Activated CD4-positive, alpha-beta T cell treated with anti-CD3 and anti-CD28 coated beads, Interleukin-2, Interleukin-4, amounts not matched to agents 100 ng/mL and 50 ng/mL, durations not matched to agents 16 hours and 8 hours (primary cell): ENCODE results near the gene LRRC47.

Experiments
- DNase-seq: peaks from one replicate; pipeline ENCODE4 v3.0.0-alpha.2; 2020; ENCODE audit warnings: low spot score

Gene LRRC47

DNA sequence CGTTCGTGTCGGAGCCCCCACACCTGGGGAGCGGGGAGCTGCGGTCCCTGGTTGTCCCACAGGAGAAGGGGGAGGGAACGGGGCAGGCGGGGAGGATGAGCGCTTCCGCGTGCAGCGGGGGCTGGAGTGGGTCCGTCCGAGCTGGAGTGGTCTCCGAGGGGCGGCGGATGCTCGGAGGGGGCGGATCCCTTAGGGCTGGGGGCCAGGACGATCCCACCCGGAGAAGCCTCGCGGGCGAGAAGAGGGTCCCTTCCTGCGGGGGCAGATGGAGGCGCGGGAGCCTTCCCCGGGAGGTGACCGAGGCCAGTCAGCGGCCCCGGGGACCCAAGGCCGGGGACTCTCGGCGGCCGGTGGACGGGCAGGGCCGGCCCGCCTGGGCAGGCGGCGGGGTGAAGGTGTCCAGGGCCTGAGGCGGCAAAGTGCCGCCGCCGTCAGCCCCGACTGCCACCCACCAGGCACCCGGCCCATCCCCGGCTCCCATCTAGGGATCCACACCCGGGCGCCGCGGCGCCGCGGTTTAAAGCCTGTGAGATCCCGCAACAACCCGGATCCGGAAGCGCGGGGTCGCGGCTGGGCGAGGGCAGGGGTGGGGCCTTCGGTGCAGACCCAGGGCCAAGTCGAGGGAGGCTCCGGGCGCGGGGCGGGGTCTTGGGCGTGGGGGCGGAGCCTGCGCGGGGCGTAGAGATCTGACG is 49.3 kb downstream of the LRRC47 start:
- DNase-seq, result peak; percentile 89

DNA sequence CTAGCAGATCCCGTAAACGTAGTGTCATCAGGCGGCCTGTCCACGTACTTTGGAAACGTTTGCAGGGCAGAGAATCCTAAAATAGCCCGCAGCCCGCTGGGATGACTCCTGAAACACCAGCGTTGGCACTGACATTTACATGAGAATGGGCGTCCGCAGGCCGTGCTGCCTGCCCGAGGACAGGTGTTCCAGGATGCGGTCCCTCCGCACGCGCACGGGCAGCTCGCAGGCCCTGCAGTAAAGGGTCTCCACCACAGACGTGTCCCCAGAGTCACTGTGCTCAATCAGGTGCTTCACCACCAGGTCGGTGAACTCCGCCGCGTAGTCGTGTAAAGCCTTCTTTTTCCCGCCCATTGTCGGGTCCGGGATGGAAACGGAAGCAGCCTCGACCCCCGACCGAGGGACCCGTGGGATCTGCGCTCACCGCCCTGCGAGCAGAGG is 49.9 kb downstream of the LRRC47 start:
- DNase-seq, result no peak

DNA sequence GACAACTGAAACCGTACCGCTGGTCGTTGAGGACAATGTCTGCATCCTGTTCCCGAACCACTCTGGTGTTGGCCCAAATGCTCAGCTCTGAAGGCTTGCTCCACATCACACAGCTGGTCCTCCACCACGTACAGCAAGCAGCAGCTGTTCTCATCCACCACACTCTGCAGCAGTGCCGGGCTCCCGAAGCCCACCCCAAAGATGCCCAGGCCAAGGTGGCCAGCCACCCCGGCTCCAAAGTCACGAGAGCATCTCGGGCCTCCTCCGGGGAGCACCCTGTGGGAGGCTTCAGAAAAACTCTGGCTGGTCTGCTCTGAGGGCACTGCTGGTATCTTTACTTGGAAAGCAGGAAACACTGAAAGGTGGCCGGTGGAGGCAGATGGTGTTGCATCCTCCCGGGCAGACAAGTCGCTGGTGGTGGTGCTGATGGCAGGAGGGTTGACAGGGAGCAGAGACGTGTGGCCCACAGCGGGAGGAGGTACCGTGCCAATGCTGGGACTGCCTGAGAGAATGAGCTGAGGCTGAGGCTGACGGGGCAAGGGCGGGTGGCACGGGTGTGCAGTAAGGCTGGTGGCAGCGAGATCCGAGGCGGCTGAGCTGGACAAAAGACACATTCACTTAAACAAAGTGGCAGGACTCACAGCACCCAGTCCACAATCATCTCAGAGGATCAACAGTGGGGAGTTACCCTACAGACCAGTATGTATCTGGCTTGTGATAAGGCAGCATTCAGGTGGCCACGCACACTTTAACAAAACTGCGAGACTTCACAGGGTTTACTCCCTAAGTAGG is 50.5 kb downstream of the LRRC47 start:
- no peak for DNase-seq

DNA sequence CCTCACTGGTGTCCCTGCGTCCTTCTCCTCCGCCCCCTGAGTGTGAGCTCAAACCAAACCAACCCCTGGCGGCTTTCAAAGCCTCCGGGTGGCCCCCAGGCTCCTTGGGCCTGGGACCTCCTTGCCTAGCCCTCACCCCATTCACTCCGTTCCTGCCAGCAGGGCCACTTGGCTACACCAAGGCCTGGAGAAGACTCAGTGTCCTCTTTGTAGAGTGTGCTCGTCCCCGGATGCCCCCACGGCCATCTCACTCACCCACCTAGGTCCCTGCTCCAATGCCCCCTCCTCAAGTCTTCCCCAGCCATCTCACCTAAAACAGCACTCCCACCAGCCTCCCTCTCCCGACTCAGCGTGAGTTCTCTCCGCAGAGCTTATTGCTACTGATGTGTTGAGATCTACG is 51.2 kb downstream of the LRRC47 start:
- DNase-seq, result no peak

DNA sequence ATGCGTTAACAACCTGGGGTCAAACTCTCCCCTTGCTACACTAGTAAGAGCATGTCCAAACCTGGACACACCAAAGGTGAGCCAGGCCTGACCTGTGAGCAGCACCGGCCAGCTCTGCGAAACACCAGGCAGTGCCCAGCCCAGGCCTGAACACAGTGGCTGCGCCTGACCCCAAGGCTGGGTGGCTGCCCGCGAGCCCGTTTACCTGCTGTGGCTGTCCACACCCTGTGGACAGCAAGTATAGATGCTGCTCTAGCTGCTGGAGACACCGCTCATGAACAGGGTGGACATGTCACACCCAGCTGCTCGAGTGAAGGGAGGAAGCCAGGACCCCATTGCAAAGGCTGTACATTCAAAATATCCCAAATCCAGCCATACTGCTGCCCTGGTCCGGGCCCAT is 51.7 kb downstream of the LRRC47 start:
- no peak for DNase-seq

DNA sequence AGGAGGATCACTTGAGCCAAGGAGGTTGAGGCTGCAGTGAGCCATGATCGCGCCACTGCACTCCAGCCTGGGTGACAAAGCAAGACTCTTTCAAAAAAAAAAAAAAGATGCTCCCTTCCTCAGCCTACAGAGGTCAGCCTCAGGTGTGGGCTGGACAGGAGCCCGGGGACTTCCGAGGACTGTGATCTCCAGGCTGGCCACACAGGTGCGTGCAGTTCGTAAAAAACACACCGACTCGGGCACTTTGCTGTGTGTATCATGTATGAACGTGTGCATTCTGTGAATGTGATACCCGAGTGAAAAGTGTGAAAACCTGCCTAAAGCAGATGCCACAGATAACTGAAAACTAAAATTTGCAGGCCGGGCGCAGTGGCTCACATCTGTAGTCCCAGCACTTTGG is 52.5 kb downstream of the LRRC47 start:
- no peak for DNase-seq

DNA sequence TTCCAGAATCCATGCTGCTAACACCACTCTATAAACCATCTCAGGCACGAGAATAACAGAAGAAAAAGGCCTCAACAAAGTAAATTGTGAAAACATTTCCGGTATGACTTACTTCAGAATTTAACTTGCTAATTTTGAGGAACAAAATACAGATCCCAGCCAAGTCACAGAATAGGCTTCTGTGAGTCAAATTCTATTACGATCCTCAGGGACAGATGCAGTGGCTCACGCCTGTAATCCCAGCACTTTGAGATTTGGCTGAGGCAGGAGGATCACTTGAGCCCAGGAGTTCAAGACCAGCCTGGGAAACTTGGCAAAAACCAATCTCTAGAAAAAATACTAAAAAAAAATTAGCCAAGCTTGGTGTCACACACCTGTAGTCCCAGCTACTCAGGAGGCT is 52.9 kb downstream of the LRRC47 start:
- no peak for DNase-seq

DNA sequence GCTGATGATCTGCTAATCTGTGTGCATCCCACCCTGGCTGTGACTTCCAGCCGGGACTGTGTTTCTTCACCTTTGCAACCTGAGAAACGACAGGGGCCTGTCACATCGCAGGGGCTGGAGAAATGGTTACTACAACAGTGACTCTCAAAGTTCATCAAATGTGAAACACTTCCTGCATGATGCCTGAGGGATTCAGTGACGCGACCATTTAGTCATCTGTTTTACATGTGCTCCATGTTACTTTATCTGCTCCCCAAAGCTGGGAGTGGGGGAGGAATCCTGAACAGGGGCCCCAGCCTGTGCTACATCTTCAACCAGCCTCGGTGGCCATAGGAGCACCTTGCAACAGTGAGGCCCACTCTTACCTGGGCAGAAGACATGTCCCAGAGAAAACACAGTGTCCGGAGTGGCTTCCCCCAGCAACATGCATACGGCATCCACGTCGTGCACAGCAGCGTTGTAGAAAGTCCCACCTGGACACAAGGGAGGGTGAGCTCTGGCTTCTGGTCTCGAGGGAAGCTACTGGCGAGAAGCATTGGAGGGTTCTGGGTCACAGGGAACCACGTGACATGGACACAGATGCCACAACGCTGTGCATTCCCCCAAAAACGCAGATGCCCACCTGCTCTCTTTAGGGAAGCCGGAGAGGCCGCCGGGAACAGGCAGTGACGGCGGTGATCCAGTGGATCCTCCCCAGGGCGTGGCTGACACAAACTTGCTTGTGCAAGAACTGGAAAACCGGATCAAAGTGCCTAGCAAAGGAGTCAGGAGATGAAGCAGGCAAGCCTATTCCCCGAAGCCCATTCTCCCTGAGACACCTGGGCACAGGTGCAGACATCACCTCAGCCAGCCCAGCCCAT is 53.6 kb downstream of the LRRC47 start:
- DNase-seq, result no peak

DNA sequence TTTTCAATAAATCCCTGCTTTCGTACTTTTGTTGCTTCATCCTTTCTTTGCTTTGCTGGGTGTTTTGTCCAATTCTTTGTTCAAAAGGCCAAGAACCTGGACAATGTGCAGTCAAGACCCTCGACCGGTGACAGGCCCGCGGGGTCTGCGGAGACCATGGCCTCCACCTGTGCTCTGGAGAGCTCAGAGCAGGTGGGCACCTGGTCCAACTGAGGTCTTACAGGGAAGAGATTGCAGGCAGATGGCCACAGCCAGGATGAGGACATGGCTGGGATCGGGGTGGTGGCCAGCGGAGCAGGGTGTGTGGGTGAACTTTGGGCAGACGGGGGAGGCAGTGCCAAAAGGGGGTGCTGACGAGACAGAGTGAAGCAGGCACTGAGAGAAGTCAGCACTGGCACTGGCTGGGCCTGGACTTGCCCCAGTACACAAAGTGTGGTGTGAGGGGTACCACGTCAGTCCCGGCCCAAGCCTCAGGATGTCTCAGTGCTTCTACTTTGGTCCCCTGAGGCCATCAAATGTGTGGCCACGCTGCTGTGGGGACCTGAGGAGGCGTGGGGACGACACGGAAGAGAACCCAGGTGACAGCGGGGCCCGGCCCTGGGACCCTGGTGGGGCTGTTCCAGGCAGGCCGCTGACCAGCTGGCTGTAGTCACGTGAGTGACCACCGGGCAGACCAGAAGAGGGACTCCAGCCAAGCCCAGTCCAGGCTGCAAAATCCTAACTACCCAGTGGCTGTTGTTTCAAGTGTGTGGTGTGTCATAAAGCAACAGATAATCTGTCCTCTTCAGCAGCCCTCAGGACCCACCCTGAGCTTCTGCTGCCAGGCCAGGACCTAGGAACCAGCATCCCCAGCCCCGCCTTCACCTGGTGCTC is 54.5 kb downstream of the LRRC47 start:
- DNase-seq, result no peak

DNA sequence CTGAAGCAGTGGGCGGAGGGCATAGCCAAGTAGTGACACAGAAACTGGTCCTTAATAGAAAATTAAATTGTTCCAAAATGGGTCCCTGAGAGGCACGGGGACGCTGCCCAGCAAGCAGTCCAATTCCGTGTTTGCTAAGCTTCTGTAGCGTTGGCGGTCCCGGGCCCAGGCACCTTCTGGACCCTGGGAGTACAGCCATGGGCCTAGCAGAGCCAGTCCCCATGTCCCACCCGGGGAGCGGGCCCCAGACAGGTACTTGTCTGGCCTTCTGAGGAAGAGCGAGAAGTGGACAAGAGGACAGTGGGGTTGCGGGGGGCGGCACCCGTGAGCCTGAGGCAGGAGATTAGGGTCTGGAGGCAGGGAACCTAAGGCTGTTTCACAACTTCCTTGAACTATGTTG is 55.5 kb downstream of the LRRC47 start:
- DNase-seq, result no peak

DNA sequence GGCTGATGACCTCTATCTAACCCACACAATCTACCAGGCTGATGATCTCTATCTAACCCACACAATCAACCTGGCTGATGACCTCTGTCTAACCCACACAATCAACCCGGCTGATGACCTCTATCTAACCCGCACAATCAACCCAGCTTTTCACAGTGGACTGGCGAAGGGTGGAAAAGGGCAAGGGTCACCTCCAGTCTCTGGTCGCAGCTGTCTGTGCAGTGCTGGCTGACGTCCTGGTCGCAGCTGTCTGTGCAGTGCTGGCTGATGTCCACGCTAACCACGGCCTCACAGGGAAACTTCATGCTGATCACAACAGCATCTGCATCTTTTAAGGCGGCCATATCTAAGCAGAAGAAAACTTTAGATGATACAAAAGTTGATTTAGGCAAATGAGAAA is 56.3 kb downstream of the LRRC47 start:
- no peak for DNase-seq

DNA sequence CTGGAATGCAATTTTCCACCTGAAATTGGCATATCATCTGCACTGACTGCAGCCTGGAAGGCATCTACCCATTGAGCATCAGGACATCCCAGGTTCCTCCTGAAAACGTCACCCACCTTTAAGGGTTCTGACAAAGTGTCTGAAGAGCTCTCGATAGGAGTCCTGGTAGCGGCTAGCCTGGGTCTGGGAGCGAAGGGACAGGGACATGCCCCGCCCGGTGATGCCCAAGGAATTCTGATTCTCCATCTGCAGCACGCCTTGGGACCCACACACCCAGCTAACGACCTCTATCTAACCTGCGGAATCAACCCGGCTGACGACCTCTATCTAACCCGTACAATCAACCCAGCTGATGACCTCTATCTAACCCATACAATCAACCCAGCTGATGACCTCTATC is 57.4 kb downstream of the LRRC47 start:
- no peak for DNase-seq

DNA sequence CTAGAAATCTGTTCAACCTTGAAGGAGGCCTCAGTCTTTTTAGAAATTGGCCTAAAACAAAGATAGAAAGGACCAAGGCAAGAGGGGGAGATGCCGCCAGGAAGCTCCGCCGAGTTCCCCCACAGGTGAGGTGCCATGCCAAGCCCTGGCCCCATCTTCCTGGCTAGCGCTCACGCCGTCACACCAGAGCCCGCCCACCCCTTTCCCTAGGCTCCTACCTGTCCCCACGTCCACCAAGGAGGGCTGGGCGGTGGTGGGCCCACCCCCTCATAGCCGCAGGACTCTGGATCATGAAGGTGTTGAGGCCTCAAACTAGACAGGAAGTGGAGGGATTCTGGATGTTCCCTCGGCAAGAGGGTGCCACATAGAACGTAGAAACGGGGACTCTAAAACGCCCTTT is 59.6 kb downstream of the LRRC47 start:
- no peak for DNase-seq

DNA sequence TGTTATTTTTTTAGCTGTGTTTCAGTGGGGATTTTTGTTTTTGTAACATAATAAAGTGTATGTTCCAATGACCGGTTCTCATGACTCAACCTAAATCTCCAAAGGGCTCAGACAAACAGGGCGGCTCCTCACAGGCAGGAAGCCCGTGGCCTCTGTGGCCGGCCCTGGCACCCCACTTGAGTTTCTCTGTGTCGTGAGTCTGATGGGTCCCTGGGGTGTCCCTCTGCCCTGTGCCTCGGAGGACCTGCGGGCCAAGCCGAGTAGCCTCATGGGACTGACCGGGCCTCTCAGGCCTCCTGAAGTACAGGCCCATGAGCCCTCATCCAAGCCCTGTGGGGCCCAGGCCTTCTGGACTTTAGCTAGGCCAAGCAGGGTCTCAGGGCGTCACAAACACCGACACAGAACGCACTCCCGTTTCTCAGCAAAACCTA is 60.2 kb downstream of the LRRC47 start:
- no peak for DNase-seq

DNA sequence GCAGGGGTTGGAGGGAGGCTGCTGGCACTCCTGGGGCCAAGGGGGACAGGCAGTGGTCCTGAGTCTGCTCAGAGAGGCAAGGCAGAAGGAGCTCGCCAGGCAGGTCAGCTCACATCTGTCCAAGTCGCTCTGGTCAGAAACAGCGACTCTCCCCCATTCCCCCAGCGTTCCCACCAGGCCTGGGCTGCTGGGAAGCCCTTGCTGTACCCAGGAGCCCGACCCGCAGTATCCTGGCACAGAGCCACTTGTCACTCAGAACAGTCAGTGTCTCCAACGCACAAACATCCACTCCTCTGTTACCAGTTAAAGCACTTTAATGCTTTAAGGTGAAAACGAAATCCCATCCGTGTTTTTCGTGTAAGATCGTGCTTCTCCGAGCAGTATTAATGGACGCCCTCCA is 60.6 kb downstream of the LRRC47 start:
- no peak for DNase-seq

DNA sequence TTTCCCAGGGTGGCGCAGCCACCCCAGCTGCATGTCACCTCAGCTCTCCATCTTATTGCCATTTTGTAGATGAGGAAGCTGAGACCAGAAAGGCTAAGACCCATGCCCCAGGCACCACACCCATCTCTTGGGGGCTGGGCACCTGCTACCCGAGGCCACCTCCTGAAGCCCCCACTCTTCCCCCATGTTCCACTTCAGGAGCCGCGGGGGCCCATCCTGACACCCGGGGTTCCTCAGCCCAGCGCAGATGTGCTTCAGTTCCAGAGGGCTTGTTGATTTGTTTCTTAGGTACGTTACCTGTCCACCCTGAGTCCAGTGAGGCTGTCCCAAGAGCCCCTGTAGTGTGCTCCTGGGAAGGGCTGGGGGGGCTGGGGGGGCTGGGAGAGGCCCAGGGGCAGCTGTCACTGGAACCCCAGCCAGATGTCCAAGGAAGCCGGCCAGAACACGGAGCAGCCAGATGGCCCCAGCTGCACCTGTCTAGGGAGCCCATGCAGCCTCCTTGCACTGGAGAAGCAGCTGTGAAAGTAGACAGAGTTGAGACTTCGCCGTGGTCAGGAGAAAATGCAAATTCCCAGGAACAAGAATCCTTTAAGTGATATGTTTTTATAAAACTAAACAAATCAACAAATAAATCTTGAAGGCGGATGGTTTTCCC is 61.1 kb downstream of the LRRC47 start:
- DNase-seq, result no peak

DNA sequence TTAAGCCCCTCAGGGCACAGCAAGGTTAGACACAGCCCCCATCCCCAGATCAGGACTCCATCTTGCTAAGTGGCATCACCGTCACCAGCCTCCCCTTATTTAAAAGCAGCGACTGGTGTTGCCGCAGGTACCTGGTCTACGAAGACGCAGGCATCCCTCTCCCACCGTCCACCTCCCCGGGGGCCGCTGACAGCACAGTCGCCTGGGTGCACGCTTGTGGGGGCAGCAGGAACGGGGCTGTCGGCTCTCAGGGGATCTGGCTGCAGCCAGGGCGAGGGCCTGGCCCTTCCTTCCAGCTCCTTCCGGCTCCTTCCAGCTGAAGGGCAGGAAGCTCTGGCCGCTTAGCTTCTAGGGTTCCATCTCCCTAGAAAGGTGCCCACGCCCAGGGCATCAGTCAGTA is 61.7 kb downstream of the LRRC47 start:
- DNase-seq, result no peak

DNA sequence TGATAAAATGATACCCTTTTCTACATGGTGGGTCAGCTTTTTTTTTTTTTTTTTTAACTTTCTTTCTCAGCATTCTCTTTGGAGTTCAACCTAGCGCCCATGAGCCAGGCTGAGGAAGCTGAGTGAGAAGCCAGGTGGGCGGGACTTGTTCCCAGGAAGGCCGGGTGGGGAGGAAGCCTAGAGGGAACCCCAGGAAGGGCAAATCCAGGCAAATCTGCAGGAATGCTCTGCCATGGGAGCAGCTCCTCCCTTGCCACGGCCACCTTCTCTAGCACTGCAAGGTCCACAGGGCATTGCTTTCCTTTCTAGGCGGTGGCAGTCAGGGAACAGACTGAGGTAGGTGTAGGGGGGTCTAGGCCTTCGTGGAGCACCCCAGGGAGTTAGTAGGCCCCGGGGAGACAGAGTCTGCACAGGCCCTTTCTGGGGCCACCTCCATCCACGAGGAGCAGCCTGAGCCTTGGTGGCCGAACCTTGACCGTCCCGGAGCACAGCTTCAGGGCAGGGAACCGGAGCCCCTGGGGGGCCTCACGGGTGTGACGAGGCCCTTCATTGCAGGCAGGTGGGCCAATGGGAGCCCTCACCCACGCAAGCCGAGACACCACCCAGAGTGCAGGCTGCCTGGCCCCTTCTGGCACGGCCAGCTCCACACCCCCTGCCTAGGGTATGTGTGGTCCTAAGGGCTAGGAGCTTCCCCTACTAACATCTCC is 62.3 kb downstream of the LRRC47 start:
- DNase-seq, result no peak

DNA sequence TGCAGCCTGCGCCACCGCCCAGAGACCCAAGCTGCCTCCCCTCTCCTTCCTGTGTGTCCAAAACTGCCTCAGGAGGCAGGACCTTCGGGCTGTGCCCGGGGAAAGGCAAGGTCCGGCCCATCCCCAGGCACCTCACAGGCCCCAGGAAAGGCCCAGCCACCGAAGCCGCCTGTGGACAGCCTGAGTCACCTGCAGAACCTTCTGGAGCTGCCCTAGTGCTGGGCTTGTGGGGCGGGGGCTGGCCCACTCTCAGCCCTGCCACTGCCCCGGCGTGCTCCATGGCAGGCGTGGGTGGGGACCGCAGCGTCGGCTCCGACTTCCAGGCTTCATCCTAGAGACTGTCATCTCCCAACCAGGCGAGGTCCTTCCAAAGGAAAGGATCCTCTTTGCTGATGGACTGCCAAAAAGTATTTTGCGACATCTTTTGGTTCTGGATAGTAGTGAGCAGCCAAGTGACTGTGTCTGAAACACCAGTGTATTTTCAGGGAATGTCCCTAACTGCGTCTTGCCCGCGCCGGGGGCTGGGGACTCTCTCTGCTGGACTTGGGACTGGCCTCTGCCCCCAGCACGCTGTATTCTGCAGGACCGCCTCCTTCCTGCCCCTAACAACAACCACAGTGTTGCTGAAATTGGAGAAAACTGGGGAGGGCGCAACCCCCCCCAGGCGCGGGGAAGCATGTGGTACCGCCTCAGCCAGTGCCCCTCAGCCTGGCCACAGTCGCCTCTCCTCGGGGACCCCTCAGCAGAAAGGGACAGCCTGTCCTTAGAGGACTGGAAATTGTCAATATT is 63.0 kb downstream of the LRRC47 start:
- DNase-seq, result no peak
